Suprapubic skin (tissue), 4 donors: Measurements from ENCODE around the gene SLC32A1.

Experiments used
- EP300 ChIP-seq: sonication (generic); formaldehyde crosslinking; IDR thresholded peaks from one replicate; pipeline ENCODE4 v1.6.1; 2017; ENCODE audit warnings: antibody characterized with exemption
- POLR2A ChIP-seq, 2 donors: fragments of 450-650 bp; IDR thresholded peaks; one replicate each; pipeline ENCODE4 v1.6.1; 2017; ENCODE audit warnings: antibody characterized with exemption in 2 of 2, mild to moderate bottlenecking in 2 of 2, moderate library complexity in 2 of 2
- POLR2AphosphoS5 ChIP-seq, 3 donors: sonication (generic); formaldehyde crosslinking; IDR thresholded peaks; one replicate each; pipeline ENCODE4 v1.6.1; 2017; ENCODE audit warnings: antibody characterized with exemption in 3 of 3
- TF ChIP-seq, protein P1 (sequence below), 2 donors: fragments of 200-600 bp in 1 of 2; fragments of 450-650 bp in 1 of 2; sonication (generic) in 1 of 2; IDR thresholded peaks; one replicate each; pipeline ENCODE4 v1.5.1; 2016 to 2019; ENCODE audit warnings: antibody characterized with exemption in 2 of 2, mild to moderate bottlenecking in 1 of 2, moderate library complexity in 1 of 2

DNA sequence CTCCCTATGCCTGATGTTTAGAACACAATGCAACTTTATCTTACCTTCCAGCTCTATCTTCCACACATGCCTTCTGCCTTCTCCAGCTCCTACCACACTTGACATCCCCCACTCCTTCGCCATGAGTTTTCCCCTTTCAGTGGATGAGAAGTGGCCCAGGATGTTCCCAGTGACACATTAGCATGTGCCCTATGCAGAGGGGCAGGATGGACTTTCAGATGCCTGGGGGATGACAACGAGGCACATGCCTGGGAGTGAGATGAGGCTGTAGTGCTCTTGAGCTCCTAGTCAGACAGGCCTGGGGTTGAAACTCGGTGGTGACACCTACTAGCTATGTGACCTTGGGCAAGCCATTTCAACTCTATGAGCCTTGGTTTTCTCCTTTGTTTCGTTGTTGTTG, 20.1 kb upstream of the SLC32A1 start:
- TF ChIP-seq, protein P1, sequence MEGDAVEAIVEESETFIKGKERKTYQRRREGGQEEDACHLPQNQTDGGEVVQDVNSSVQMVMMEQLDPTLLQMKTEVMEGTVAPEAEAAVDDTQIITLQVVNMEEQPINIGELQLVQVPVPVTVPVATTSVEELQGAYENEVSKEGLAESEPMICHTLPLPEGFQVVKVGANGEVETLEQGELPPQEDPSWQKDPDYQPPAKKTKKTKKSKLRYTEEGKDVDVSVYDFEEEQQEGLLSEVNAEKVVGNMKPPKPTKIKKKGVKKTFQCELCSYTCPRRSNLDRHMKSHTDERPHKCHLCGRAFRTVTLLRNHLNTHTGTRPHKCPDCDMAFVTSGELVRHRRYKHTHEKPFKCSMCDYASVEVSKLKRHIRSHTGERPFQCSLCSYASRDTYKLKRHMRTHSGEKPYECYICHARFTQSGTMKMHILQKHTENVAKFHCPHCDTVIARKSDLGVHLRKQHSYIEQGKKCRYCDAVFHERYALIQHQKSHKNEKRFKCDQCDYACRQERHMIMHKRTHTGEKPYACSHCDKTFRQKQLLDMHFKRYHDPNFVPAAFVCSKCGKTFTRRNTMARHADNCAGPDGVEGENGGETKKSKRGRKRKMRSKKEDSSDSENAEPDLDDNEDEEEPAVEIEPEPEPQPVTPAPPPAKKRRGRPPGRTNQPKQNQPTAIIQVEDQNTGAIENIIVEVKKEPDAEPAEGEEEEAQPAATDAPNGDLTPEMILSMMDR (IDR thresholded peaks at IDR 0.05): no peak
- TF ChIP-seq POLR2A (IDR thresholded peaks at IDR 0.05): no peak
- no peak for TF ChIP-seq EP300
- TF ChIP-seq POLR2AphosphoS5 (IDR thresholded peaks at IDR 0.05): no peak
